Neural cell (in vitro differentiated cells): Measurements from ENCODE around the gene DNAAF2.

Experiments
- EP300 ChIP-seq: fragments of 450-650 bp; conservative IDR thresholded peaks from 2 replicates; pipeline ENCODE4 v1.6.1; 2014; ENCODE audit warnings: antibody characterized with exemption, mild to moderate bottlenecking, moderate library complexity; ENCODE audit not compliant: poor library complexity, severe bottlenecking
- POLR2AphosphoS5 ChIP-seq: IDR thresholded peaks from 2 replicates; pipeline ENCODE4 v1.6.1; 2012
- TF ChIP-seq, protein P1 (sequence below): fragments of 450-650 bp; IDR thresholded peaks from 2 replicates; pipeline ENCODE4 v1.5.1; 2014; ENCODE audit warnings: antibody characterized with exemption, mild to moderate bottlenecking, moderate library complexity; ENCODE audit not compliant: poor library complexity, severe bottlenecking
- TF ChIP-seq, protein P2 (sequence below): IDR thresholded peaks from 2 replicates; pipeline ENCODE4 v1.6.1; 2012; ENCODE audit warnings: borderline replicate concordance

DNA sequence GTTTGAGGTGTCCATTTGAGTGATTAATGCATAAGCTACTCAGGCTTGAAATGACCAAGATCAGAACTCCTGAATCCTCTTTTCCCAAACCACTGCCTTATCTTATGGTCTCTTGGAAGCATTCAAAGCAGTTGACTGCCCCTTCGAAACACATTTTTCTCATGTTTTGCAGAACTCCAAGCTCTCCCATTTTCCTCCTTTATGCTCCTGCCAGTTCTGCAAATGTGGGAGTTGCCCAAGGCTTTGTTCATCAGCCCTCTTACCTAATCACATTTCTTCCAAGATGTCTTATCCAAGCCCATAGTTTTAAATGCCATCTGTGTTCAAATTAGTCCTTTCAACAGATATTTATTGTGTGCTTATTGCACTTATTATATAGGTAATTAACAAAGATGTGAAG, 1.8 kb upstream of the DNAAF2 start:
- TF ChIP-seq EP300: no peak
- TF ChIP-seq, protein P1, sequence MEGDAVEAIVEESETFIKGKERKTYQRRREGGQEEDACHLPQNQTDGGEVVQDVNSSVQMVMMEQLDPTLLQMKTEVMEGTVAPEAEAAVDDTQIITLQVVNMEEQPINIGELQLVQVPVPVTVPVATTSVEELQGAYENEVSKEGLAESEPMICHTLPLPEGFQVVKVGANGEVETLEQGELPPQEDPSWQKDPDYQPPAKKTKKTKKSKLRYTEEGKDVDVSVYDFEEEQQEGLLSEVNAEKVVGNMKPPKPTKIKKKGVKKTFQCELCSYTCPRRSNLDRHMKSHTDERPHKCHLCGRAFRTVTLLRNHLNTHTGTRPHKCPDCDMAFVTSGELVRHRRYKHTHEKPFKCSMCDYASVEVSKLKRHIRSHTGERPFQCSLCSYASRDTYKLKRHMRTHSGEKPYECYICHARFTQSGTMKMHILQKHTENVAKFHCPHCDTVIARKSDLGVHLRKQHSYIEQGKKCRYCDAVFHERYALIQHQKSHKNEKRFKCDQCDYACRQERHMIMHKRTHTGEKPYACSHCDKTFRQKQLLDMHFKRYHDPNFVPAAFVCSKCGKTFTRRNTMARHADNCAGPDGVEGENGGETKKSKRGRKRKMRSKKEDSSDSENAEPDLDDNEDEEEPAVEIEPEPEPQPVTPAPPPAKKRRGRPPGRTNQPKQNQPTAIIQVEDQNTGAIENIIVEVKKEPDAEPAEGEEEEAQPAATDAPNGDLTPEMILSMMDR: no peak
- TF ChIP-seq POLR2AphosphoS5: no peak
- TF ChIP-seq, protein P2, sequence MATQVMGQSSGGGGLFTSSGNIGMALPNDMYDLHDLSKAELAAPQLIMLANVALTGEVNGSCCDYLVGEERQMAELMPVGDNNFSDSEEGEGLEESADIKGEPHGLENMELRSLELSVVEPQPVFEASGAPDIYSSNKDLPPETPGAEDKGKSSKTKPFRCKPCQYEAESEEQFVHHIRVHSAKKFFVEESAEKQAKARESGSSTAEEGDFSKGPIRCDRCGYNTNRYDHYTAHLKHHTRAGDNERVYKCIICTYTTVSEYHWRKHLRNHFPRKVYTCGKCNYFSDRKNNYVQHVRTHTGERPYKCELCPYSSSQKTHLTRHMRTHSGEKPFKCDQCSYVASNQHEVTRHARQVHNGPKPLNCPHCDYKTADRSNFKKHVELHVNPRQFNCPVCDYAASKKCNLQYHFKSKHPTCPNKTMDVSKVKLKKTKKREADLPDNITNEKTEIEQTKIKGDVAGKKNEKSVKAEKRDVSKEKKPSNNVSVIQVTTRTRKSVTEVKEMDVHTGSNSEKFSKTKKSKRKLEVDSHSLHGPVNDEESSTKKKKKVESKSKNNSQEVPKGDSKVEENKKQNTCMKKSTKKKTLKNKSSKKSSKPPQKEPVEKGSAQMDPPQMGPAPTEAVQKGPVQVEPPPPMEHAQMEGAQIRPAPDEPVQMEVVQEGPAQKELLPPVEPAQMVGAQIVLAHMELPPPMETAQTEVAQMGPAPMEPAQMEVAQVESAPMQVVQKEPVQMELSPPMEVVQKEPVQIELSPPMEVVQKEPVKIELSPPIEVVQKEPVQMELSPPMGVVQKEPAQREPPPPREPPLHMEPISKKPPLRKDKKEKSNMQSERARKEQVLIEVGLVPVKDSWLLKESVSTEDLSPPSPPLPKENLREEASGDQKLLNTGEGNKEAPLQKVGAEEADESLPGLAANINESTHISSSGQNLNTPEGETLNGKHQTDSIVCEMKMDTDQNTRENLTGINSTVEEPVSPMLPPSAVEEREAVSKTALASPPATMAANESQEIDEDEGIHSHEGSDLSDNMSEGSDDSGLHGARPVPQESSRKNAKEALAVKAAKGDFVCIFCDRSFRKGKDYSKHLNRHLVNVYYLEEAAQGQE: no peak
